ENCODE data around the gene BTBD1. TPM values are rescaled to one million over a fixed set of nuclear protein-coding genes. Genes with fewer than 3 reads are reported as not detected.
"Not testable (repeated sequence)": the region's sequence is repeated elsewhere in the genome, so short reads cannot be mapped to it uniquely, and the experiment has no call there.

The BTBD1 gene
- total and polyA plus RNA-seq, 9 donors = 24.3 to 85.5 (median 44.4) TPM

- H3K4me3 ChIP-seq = peak overlapping the region; percentile 99
- TF ChIP-seq, protein P1, sequence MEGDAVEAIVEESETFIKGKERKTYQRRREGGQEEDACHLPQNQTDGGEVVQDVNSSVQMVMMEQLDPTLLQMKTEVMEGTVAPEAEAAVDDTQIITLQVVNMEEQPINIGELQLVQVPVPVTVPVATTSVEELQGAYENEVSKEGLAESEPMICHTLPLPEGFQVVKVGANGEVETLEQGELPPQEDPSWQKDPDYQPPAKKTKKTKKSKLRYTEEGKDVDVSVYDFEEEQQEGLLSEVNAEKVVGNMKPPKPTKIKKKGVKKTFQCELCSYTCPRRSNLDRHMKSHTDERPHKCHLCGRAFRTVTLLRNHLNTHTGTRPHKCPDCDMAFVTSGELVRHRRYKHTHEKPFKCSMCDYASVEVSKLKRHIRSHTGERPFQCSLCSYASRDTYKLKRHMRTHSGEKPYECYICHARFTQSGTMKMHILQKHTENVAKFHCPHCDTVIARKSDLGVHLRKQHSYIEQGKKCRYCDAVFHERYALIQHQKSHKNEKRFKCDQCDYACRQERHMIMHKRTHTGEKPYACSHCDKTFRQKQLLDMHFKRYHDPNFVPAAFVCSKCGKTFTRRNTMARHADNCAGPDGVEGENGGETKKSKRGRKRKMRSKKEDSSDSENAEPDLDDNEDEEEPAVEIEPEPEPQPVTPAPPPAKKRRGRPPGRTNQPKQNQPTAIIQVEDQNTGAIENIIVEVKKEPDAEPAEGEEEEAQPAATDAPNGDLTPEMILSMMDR (IDR thresholded peaks at IDR 0.05) = no peak
- TF ChIP-seq EP300 (IDR thresholded peaks at IDR 0.05) (no peak), POLR2A (IDR thresholded peaks at IDR 0.05) (no peak)
- WGBS, 3 donors = 44 to 72% (median 54%) methylated on average over 9 of the region's 9 CpGs
- H3K9me3 ChIP-seq = no peaks in the 10 kb centered on the region
- intact Hi-C loops (cut with DNase I) = loop anchor here in 2 of 4 donors (10.0 kb wide), 2 partner anchors 53 to 477 kb away; partner anchors contain the start of gene BTBD1 (in 1 of the 2)
- DNase-seq = no peak
- H3K4me1 ChIP-seq (ENCODE audit: insufficient read depth) = peaks cover 11% of the 10 kb centered on the region
- H3K27ac ChIP-seq = peak overlapping the region in 1 of 2 donors; percentile 28
- H3K36me3 ChIP-seq = no peaks in the 10 kb centered on the region
- H3K27me3 ChIP-seq = no peaks in the 10 kb centered on the region
Observed at GRCh38 chr15:83012076-83012426, 55.0 kb downstream of the BTBD1 start.

DNA sequence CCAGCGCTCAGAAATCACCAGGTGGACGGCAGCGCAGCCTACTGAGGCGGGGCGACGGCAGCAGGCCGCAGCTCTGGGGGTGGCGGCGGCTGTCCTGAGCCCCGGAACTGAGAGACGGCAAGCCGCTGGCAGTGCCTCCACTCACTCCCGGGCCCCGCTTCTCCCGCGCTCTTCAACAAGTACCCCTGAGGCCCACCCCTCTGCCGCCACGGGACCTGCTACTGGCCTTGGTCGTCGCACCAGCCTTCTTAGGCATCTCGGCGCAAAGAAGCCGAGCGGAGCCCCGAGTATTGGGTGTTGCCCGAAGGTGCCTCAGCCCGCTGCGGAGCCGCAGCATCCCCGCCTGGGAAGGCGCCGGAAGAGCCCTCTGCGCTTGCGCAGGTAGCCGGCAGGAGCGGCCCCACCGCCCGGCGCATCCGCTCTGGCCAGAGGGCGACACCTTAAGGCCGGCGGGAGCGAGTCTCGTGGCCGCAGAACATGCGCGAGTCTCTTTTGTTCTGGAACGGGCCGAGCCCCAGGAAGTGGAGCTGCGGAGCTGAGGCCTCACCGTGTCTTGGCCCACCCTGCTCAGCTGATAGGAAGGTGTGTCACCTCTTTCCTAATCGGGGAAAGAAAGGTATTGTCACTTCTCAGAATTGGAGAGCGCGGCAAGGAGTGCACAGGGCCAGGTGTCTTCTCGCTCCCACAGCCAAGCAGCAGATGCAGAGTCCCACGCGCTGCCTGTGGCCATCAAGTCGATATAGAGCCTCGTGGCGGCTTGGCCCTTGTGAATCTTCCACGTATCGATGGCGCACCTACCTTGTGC, 55.6 kb downstream of the BTBD1 start, which contains the start of gene C15orf40:
Gene C15orf40, minus strand, starts transcription at position 369 of the 805 bp plus-strand sequence. Its CDS starts 32 bp downstream, at position 337.
- intact Hi-C loops (cut with DNase I) = loop anchor here in 2 of 4 donors (10.0 kb wide), 2 partner anchors 53 to 477 kb away; partner anchors contain the start of gene BTBD1 (in 1 of the 2)
- Histone ChIP-seq H3K27me3 (no peaks in the 10 kb centered on the region), H3K36me3 (no peaks in the 10 kb centered on the region), H3K9me3 (no peaks in the 10 kb centered on the region), H3K4me1 (ENCODE audit: insufficient read depth) (peaks cover 11% of the 10 kb centered on the region), H3K4me3 (peak within 1 kb of the TSS; percentile 99), H3K27ac (peak within 1 kb of the TSS; percentile 28 to 71)
- DNase-seq = peak; percentile 85 to 92 (median 89)
- TF ChIP-seq, protein P1 (IDR thresholded peaks at IDR 0.05) = peak; percentile 32 to 71 (median 68)
- peak; percentile 67 for TF ChIP-seq POLR2A (IDR thresholded peaks at IDR 0.05)
- TF ChIP-seq EP300 (IDR thresholded peaks at IDR 0.05) = no peak
- WGBS, 3 donors = 0 to 2% (median 2%) methylated on average over 52 to 64 of the region's 64 CpGs

DNA sequence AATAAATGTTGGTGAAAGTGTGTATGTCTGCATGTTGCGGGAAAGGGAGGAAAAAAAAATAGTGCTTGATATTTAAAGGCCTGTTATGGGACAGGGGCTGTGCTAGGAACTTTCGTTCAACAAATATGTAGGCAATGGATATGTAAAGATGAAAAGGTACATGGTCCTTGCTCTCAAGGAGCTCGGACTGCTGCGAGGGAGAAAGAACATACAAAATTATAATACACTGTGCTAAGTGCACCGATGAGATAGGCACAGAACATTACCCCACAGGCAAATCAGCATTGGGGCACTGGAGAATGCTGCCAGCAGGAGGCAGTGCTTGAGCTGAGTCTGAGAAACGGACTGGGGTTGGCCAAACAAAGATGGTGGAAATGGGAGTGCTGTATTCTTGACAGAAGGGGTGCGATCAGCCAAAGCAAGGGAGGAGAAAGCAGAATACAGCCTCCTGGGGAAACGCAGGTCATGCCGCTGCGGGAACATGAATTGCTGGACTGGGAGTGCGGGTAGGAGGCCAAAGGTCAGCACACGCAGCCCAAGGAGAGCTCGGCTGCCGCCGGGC, 56.3 kb downstream of the BTBD1 start:
- peaks cover 11% of the 10 kb centered on the region for H3K4me1 ChIP-seq (ENCODE audit: insufficient read depth)
- intact Hi-C loops (cut with DNase I) = loop anchor here in 2 of 4 donors (10.0 kb wide), 2 partner anchors 54 to 476 kb away; partner anchors contain the start of gene BTBD1 (in 1 of the 2)
- H3K9me3 ChIP-seq = no peaks in the 10 kb centered on the region
- H3K36me3 ChIP-seq = no peaks in the 10 kb centered on the region
- TF ChIP-seq, protein P1 (IDR thresholded peaks at IDR 0.05) = peak in 1 of 3 donors; percentile 21
- TF ChIP-seq POLR2A (IDR thresholded peaks at IDR 0.05) = no peak
- H3K27me3 ChIP-seq = no peaks in the 10 kb centered on the region
- peak overlapping the region; percentile 28 to 71 for H3K27ac ChIP-seq
- 6 to 9% (median 8%) methylated on average over 15 of the region's 15 CpGs for WGBS, 3 donors
- DNase-seq = peak; percentile 33 to 75 (median 58)
- peak overlapping the region; percentile 99 for H3K4me3 ChIP-seq

DNA sequence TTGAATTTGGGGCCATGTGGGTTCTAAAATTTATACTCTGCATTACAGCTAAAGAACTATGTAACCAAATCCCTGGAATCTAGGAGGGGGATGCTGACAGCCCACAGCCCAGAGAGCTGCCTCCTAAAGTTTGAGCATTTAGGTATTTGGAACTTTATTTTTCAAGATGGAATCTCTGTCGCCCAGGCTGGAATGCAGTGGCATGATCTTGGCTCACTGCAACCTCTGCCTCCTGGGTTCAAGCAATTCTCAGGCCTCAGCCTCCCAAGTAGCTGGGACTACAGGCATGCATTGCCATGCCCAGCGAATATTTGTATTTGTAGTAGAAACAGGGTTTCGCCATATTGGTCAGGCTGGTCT, 66.4 kb downstream of the BTBD1 start:
- DNase-seq; H3K27me3 ChIP-seq; intact Hi-C loops (cut with DNase I); H3K4me3 ChIP-seq; H3K27ac ChIP-seq; H3K9me3 ChIP-seq; H3K36me3 ChIP-seq; H3K4me1 ChIP-seq (ENCODE audit: insufficient read depth): not testable (repeated sequence)
- 86 to 90% (median 87%) methylated on average over 3 of the region's 3 CpGs for WGBS, 3 donors
